C4-2B (cell line): ENCODE data around the gene C3orf18.

Experiments used
- H3K27ac ChIP-seq: fragments of 450-650 bp; 2 replicates; pipeline ENCODE4 v1.5.1; 2017
- CTCF ChIP-seq: fragments of 450-650 bp; conservative IDR thresholded peaks from 2 replicates; pipeline ENCODE4 v1.5.1; 2017; ENCODE audit warnings: mild to moderate bottlenecking
- ZFX ChIP-seq: fragments of 450-650 bp; IDR thresholded peaks from 2 replicates; pipeline ENCODE4 v1.6.1; 2017

The C3orf18 gene

GRCh38 chr3:50611464-50612233 is 44.1 kb upstream of the C3orf18 start, which contains the start of gene CISH:
TSS of gene CISH (minus strand) at chr3:50611774. CDS start at chr3:50611650, 124 bp downstream.
- TF ChIP-seq ZFX (no peak), CTCF (no peak; the same call in 1 of the 2 replicates)

GRCh38 chr3:50610992-50611463 is 43.5 kb upstream of the C3orf18 start:
- no peak for TF ChIP-seq CTCF
- no peak for TF ChIP-seq ZFX
- H3K27ac ChIP-seq: peak overlapping the region; percentile 70

More at GRCh38 chr3:50611464-50612233, 44.1 kb upstream of the C3orf18 start, which contains the start of gene CISH:
- peak within 1 kb of the TSS; percentile 70 for H3K27ac ChIP-seq

GRCh38 chr3:50610181-50610971 is 42.8 kb upstream of the C3orf18 start:
- TF ChIP-seq ZFX (no peak), CTCF (no peak)
- H3K27ac ChIP-seq: no peak overlapping the region

- H3K27ac ChIP-seq: no peak overlapping the region
- TF ChIP-seq ZFX (no peak), CTCF (no peak)
These were observed 42.2 kb upstream of the C3orf18 start for GRCh38 chr3:50609763-50610085.

- TF ChIP-seq CTCF: no peak
- no peak for TF ChIP-seq ZFX
- no peak overlapping the region for H3K27ac ChIP-seq
These were observed 41.7 kb upstream of the C3orf18 start for GRCh38 chr3:50609071-50609762.

GRCh38 chr3:50608278-50608677 is 40.7 kb upstream of the C3orf18 start:
- TF ChIP-seq CTCF: no peak
- no peak for TF ChIP-seq ZFX
- no peak overlapping the region for H3K27ac ChIP-seq
